Stimulated activated CD4-positive, alpha-beta T cell treated with anti-CD3 and anti-CD28 coated beads, Interleukin-2, amount 100 ng/mL, for 4 hours (primary cell): ENCODE results near the gene NXPH1.

Source experiments
- DNase-seq: peaks from one replicate; pipeline ENCODE4 v3.0.0-alpha.2; 2020; ENCODE audit warnings: low read depth

NXPH1 gene

DNA sequence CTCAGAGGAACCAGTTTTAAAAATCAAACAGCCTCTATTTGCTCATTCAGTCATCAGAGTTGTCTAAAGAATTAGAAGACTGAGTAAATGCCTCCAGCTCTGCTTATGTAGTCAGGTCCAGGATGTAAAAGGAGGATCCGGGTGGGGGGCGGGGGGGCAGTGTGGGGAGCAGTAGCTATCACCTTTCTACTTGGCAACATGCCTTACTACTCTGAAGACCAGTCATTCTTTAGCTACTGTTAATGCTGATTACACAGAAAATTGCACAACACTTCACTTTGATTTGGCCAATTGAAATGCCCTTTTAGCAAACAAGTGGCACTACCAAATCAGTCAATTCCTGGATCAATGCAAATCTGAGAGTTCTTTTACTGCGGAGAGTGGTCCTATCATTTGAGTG is 164.2 kb downstream of the NXPH1 start:
- DNase-seq, result no peak

DNA sequence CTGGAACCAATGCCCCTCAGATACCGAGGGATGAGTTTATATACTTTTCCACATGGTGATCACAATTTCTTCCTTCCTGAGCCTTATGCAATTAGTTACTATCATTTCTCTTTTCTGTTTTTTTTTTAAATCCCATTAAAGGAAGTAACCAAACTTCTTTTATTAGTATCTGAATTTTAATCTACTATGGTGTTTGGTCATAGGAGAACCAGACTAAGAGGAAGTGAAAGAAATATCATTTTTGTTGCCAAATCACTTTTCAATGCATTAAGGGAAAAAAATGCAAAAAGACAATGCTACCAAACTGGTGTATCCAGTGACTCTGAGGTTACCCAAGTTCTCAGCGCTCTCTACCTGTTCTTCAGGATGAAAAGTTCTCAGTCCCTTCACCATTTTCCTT is 167.7 kb downstream of the NXPH1 start:
- no peak for DNase-seq

DNA sequence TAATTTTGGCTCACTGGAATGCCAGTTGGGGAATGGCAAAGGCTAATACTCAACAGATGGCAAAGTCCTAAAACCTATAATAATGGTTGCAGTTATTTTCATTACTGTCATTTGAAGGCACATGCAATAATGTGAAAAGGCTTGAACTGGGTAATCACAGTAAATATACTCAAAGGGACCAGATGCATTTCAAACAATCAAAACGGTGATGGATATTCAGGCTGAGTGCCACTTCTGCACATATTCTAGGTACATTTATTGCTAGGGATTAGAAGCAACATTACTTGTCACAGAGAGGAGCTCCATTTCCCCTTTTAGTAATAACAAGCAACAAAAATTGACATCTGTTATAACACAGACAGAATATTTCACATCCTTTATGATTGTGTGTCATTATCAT is 171.8 kb downstream of the NXPH1 start:
- no peak for DNase-seq

DNA sequence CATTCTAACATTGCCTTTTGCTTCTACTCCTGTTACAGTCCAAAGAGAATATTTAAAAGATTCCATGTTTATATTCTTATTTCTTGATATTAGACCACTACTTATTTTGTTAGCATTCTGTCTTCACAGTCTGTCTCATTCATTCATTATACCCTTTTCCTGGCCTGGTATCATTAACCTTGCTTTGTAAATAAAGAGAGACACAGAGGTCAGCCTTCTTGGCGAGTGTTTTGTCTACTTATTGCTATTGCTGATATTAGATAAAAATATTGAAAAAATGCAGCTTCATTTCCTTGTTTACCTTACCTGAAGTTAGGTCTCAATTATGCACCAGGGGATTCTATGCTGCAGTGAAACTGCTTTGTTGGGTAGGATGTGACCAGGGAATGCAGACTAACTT is 179.2 kb downstream of the NXPH1 start:
- no peak for DNase-seq

DNA sequence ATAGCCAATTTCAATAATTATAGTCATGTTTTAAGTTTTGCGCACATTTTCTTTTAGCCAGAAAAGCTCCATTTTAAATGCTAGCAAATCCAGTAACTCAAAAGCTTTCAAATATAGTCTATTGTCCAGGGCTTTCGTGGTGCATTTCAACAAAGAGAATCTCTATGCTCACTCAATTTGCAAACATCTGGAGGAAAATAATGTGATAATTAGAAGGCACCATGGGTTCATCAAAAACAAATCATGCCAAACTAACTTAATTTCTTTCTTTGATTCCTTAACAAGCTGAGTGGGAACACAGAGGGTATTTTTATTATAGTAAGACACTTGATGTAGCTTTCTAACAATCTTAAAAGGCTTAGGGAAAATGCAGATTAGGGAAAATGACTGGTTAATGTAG is 179.8 kb downstream of the NXPH1 start:
- no peak for DNase-seq

DNA sequence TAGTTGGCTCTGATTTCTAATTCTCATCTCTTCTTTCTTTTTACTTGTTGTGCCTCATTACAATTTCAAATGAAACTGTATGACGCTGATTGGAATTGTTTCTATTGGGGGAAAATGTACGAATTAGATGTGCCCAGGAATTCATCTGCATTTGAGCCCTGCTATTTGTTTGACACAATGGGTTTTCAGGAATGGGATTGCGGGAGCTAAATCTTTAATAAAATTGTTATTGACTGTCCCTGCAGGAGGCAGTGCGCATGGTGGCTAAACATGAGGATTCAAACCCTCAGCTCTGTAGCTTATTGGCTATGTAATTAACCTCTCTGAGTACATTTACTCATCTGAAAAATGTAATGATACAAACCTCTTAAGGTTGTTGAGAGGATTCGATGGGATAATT is 181.6 kb downstream of the NXPH1 start:
- DNase-seq, result no peak

DNA sequence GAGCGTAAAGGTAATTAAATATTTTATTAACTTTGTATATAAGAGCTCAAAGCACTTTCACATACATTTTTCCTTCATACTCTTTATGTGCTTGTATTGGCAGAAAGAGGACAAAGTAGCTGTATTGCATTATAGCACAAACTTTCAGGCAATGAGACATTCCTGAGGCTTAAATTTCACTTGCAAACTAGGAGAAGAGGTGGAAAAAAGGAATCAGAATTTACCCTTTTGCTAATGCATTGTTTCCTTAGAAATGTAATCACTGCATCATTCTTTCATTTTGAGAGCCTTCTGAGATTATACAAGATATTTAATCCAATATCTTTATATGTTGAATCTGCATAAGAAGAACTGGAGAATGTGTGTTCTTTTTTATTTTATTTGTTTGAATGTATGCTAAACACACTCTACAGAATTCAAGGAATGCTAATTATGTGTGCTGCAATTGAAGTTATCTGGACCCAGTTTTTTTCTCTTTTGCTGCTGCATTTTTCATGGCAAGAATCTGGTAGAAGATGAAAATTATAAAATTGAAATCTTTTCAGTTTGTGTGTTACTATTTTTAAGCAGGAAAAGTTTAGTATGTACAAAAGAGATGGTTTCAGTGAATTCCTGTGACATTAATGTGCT is 185.1 kb downstream of the NXPH1 start:
- no peak for DNase-seq

DNA sequence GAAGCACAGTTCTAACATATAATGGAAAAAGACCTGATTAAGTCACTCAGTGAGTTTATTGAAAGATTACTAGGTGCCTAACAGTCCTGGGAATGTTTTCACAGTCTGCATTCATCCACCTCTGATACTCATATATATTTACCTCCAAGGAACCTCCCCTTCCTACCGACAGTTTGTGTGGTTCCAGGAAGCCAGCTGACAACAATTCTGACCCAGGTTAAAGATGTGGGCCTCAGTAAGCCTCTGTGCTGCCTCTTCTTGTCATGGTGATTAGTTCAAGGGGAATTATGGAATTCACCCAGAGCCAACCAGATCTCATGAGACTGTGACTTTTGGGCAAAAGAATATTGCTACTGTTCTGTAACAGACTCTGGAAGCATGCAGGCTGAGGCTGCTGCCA is 186.8 kb downstream of the NXPH1 start:
- no peak for DNase-seq

DNA sequence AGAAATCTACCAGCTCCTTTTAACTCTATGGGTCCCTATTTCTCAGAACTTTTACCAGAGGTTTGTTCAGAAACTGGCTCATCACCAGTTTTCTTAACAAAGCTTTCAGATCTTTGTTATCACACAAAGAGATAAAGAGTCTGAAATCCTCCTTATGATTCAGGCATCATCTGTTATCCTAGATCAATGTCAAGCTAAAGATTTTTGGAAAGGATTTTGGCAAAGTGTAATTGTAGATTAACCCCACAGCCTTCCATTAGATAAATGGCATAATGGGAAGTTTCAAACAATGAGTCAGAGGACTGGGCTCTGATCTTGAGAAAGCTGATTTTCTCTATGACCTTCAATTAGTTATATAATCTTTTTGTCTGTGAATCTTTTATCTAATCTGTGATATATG is 192.2 kb downstream of the NXPH1 start:
- no peak for DNase-seq

DNA sequence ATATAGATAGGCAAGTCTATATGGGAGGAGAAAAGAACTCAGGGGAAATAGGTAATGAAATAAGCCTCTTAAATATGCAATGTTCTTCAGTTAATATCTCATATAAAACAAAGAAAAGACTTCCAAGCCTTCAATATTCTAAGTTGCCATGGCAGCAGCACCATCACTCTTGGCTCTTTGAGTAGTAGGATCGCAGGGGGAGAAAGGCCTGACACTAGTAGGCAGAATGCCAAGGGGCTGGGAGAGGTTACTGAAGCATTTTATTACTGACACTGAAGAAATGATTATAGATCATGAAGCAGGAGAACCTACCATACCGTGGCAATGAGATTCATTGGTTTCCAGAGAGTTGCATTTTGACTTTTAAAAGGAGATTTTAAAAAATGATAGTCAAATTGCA is 193.9 kb downstream of the NXPH1 start:
- no peak for DNase-seq

DNA sequence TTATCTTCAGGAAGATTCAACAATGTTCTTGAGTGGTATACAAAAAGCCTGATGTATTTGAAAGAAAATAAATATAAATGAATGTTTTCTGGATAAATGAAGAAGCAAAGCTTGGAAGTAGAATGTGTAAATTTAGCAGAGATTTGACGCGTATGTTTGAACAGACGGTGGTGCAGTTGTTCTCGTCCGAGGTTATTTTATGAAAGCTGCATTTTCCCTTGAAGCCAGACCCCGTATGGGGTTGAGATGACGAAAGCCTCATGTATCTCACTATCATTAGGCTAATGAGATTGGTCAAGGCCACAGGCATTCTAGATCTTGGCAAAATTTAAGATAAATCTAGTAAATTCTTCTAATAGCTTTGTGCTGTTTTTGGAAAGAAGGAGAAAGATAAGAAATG is 195.2 kb downstream of the NXPH1 start:
- no peak for DNase-seq

DNA sequence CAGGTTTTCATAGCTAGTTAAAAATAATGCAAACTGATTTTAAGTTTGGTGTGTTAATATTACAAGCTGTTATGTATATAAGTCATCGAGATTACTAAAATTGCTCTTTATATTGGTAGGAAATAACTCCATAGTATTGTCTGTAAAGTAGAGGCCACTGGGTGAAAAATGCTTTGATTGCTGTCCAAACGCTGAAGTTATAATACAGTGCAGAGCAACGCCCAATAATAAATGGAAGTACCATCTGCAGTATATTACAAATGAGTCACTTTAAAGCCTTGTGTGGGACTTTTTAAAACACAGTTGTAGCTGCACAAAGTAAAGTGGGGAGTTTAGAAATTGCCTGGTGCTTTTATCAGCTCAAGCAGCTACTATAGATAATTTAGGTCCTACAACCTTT is 196.1 kb downstream of the NXPH1 start:
- no peak for DNase-seq

DNA sequence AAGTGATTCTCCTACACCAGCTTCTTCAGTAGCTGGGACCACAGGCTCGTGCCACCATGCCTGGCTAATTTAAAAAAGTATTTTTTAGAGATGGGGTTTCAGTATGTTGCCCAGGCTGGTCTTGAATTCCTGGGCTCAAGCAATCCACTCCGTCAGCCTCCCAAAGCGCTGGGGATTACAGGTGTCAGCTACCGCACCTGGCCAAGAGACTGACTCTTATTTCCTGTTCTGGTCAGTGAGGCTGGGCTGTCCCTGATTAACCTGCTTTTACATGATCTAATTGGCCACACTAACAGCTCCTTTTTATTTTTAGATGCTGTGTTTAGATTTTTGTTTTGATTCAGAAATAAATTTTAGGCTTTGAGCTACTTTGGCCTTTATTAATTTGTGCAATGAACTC is 203.9 kb downstream of the NXPH1 start:
- no peak for DNase-seq

DNA sequence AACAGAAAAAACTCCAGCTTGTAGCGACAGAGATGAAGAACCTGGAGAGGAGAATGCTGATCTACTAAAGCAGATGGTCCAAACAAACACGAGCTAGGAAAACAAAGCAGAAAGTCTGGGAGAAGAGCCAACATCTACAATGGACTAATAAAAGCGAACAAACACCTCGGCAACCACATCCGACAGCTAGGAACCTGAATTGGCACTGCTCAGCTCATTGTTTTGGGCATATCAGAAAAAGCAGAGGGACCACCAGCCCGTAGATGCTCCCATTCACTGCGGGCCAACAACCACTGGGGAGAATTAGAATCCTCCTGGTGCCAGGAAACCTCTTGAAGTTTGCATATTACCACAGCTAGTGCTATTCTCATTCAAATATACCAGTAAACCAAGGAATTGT is 204.7 kb downstream of the NXPH1 start:
- no peak for DNase-seq

DNA sequence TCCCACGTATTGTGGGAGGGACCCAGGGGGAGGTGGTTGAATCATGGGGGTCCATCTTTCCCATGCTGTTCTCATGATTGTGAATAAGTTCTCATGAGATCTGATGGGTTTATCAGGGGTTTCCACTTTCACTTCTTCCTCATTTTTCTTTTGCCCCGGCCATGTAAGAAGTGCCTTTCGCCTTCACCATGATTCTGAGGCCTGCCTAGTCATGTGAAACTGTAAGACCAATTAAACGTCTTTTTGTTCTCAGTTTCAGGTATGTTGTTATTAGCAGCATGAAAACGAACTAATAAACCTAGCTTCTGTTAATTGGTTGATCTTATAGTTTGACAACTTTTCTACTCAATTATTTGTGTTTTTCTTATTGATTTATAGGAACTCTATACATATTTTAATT is 206.3 kb downstream of the NXPH1 start:
- DNase-seq, result no peak

DNA sequence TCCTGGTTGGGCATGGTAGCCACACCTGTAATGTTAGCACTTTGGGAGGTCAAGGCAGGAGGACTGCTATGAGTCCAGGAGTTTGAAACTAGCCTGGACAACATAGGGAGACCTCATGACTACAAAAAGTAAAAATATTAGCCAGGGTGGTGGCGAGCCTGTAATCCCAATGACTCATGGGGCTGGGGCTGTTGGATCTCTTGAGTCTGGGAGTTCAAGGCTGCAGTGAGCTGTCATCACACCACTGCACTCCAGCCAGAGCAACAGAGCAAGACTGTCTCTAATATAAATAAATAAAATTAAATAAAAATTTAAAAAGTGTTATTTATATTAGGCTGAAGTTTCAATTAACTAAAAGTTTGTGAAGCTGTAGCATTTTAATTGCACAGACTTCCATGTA is 207.3 kb downstream of the NXPH1 start:
- DNase-seq, result no peak

DNA sequence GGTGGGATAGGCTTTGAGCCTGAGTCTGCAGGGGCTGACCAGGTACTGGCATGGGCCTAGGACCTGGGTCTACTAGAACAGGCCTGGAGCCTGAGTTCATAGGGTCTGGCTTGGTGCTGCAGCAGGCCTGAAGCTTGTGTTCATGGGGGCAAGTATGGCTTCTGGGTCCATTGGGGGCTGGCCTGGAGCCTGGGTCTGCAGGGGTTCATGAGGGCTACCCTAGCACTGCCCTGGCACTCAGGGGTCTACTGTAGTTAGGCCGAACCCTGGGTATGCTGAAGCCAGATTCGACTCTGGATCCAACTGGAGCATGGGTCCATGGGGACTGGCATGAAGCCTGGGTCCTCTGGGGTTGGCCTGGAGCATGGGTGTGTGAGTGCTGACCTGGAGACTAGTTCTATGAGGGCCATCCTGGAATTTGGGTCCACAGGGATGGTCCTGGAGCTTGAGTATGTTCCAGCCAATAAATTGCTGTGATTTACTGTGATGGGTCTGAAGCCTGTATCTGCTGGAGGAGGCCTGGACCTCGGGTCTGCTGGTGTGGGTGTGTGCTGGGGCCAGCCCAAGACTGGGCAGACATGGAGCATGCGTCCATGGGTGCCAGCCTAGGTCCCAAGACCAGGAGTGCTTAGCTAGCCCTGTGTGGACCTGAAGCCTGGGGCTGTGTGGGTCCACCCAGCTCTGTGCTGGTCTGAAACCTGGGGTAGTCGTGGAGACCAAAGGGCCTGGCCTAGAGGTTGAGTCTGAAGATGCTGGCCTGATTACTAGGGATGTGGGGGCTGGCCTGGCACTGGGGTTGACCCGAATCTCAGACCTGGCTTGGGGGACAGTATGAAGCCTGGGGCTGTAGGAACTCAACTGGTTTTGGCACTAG is 235.5 kb downstream of the NXPH1 start:
- DNase-seq, result no peak

DNA sequence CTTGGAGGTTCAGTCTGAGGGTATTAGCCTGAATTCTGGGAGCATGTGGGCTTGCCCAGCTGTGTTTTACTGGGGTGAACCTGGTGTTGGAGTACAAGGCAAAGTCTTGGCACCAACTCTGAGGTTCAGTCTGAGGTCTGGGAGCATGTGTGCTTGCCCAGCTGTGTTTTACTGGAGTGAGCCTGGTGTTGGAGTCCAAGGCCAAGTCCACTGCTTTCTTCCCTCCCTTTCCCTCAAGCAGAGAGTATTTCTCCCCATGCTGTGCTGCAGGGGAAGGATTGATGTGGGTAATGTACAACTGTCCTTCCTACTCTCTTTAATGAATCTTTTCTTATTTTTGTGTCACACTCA is 236.1 kb downstream of the NXPH1 start:
- DNase-seq, result no peak

DNA sequence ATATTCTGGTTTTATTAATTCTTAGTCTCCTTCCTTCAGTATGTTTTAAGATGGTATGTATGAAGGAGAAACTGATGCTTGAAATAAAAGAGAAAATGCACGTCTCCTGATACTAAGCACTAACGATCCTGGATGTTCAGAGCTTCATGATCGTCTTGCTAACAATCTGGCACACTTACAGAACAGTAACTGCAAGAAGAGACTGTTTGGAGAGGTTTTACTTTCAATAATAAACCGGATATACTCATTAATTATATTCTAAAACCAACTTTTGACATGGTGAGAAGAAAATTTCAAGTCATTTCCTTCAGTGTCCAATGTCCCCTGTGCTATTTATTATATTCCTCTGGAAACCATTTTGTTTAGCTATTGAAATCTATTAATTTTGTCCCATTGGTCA is 251.0 kb downstream of the NXPH1 start:
- no peak for DNase-seq

DNA sequence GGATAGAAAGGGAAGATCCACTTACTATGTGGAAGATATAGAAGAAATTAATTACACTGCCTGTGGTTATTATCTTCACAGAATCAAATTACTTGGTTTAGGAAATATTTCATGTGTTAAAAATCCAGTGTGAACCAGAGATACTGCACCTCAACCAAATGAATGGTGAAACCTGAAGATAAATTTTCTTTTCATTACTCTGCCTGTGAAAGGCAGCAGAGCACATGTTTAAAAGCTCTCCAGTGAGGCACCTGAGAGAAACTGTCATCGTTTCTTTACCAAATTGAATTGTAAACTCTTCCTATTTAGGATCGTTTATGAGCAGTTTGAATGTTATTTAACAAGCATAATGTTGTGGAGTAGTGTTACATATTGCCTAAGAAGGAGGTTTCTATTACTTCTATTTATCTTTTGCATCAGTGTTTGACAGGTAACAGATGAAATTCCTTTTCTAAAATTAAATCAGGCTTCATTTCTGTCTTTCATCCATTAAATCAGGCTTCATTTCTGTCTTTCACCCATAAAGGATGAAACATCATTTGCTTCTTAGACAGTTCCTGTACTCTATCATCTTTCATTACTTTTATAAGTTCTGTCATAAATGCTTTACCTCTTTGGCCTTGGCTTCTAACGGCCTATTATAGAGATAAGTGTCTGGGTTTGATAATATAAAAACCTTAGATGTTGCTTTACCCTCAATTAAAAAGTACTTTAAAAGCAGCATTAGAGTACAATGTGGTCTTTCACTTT is 266.6 kb downstream of the NXPH1 start:
- no peak for DNase-seq

DNA sequence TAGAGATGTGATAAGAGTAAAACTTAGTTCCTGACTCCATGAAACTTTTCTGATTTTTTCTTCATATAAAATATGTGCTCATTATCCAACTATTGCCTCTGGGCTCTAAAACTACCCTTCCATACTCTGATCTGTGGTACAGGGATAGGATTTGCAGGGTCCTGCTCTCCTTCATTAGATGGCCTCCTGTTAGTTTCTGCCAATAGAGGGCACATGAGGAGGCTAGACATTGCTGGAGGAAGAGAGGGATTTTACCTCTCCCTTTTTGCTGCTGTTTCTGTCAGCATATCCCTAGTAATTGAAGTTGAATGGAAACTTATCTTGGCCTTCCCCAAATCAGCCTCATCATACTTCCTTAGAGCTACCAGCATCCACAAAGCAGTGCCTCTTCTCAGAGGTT is 269.4 kb downstream of the NXPH1 start:
- DNase-seq, result no peak

DNA sequence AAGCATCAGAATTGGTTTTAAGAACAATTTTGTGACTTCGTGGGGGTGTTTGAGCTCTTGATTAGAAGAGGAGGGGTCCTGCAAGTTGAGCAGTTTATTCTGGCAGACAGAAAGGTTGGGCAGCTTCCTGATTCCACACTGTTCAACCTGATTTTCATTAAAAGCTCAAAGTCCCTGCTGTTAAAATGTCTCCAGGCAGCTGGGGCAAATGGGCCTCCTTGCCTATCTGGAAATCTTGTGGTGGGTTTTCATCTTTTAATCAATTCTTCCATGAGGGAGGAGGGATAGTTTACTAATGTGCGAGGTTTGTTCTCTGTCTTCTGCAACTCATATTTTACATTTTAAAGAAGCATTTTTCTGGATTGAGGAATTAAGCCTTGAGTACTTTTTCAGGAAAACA is 276.7 kb downstream of the NXPH1 start:
- no peak for DNase-seq

DNA sequence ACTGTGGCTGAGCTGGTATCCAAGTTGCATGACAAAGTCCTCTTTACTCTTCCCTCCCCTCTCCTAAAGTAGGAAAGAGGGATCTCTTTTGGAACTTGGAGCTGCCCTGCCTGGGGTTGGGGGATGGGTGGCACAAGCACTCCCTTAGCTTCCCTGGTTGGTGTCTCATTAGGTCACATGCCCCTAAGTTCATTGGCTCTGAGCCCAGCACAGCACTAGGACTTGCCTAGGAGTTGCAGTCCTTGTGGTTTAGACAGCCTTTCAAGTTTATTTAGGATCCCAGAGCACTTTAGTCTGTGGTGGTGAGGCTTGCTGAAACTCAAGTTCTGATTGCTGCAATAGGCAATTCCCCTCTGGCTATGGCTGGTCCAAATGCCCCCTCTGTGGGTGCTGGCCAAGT is 281.4 kb downstream of the NXPH1 start:
- DNase-seq, result no peak
